Esophagus squamous epithelium (tissue), 4 donors: Measurements from ENCODE around the gene KRTAP17-1.
"Not testable (repeated sequence)": the region's sequence is repeated elsewhere in the genome, so short reads cannot be mapped to it uniquely, and the experiment has no call there.

ENCODE experiments used
- POLR2A ChIP-seq, 4 donors: fragments of 450-650 bp; IDR thresholded peaks; one replicate each; pipeline ENCODE4 v1.6.1; 2017; ENCODE audit warnings: antibody characterized with exemption in 4 of 4, mild to moderate bottlenecking in 4 of 4, moderate library complexity in 3 of 4
- TF ChIP-seq, protein P1 (sequence below), 6 experiments: fragments of 450-650 bp in 4 of 6; fragments of 200-600 bp in 2 of 6; sonication (generic) in 2 of 6; IDR thresholded peaks; one replicate each; pipeline ENCODE4 v1.5.1; 2016 to 2019; ENCODE audit warnings: antibody characterized with exemption in 6 of 6, mild to moderate bottlenecking in 4 of 6, moderate library complexity in 4 of 6

GRCh38 chr17:41346421-41346820 is 30.9 kb upstream of the KRTAP17-1 start:
- TF ChIP-seq, protein P1, sequence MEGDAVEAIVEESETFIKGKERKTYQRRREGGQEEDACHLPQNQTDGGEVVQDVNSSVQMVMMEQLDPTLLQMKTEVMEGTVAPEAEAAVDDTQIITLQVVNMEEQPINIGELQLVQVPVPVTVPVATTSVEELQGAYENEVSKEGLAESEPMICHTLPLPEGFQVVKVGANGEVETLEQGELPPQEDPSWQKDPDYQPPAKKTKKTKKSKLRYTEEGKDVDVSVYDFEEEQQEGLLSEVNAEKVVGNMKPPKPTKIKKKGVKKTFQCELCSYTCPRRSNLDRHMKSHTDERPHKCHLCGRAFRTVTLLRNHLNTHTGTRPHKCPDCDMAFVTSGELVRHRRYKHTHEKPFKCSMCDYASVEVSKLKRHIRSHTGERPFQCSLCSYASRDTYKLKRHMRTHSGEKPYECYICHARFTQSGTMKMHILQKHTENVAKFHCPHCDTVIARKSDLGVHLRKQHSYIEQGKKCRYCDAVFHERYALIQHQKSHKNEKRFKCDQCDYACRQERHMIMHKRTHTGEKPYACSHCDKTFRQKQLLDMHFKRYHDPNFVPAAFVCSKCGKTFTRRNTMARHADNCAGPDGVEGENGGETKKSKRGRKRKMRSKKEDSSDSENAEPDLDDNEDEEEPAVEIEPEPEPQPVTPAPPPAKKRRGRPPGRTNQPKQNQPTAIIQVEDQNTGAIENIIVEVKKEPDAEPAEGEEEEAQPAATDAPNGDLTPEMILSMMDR (IDR thresholded peaks at IDR 0.05) = not testable (repeated sequence)
- TF ChIP-seq POLR2A (IDR thresholded peaks at IDR 0.05) = not testable (repeated sequence)
